ENCODE data around the gene PKD2.

Gene PKD2

DNA sequence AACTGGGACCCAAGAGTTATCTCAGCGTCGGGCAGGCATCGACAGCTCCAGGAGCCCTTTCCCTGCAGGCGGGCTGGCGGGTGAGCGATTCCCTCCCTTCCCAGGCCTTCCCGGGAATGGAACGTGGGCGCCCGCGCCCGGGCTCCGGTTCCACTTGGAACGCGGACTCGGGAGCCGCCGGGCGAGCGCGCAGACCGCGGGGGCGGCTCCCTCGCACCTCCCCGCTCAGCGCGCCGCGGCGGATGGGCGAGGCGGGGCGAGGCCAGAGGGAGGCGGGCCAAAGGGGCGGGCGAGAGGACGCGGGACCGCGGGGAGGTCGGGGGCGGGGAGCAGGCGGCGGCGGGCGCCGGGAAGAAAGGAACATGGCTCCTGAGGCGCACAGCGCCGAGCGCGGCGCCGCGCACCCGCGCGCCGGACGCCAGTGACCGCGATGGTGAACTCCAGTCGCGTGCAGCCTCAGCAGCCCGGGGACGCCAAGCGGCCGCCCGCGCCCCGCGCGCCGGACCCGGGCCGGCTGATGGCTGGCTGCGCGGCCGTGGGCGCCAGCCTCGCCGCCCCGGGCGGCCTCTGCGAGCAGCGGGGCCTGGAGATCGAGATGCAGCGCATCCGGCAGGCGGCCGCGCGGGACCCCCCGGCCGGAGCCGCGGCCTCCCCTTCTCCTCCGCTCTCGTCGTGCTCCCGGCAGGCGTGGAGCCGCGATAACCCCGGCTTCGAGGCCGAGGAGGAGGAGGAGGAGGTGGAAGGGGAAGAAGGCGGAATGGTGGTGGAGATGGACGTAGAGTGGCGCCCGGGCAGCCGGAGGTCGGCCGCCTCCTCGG, at the start of gene PKD2:
Gene PKD2, plus strand, starts transcription at position 332 of the 818 bp plus-strand sequence. Its CDS starts 99 bp downstream, at position 431.
- DNase-seq, result peak; percentile 44 to 51

GRCh38 chr4:87961993-87962392, 45.4 kb upstream of the PKD2 start:
- DNase-seq, result no peak

GRCh38 chr4:87962398-87963146, 44.9 kb upstream of the PKD2 start:
- no peak for DNase-seq

GRCh38 chr4:87965501-87965975, 41.9 kb upstream of the PKD2 start:
- no peak for DNase-seq

- DNase-seq, result no peak
Observed at GRCh38 chr4:87966095-87966496, 41.3 kb upstream of the PKD2 start.

- DNase-seq, result no peak
Observed at GRCh38 chr4:87967193-87967592, 40.2 kb upstream of the PKD2 start.

GRCh38 chr4:87970121-87970520, 37.3 kb upstream of the PKD2 start:
- DNase-seq, result no peak

- DNase-seq, result no peak
Observed at GRCh38 chr4:87971866-87972265, 35.6 kb upstream of the PKD2 start.

DNA sequence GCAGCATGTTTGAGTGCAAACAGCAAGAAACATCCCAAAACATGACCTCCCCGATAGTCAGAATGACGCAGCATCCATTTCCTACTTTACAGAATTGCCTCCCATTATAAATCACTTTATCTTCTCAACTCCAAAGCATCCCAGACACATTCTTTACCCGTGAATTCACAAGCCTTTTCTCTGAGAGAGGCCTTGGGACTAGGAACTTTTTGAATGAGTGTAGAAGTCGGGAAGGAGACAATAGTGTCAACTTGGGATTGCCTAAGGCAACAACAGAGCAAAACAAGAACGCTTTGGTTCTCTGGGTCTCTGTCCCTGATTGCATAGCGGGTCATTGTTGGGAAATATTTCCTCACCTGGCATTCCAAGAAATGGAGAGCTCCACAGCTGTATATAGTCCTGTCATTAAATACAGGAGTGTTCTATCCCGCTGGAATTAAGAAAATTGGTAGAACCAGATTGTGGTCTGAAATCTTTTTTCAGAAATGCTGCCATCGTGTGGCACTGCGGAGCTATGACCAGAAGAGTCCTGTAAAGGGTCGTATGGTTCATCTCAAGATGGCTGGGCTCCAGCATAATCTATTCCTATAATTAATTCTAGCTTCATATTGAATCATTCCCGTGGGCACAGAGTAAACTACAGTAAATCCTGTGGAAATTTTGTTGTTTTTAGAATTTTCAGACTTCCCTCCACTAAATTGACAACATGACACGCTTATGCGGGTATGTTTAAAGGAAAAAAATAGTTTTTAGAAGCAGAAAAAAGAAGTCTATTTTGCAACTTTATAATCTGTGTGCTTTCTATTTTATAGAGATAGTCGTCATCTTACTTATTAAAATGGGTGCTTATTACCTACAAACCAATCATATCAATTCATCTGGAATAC, 33.9 kb upstream of the PKD2 start:
- DNase-seq, result peak; percentile 65 to 78

- DNase-seq, result peak in 1 of 2 experiments; percentile 9
Observed at GRCh38 chr4:87974856-87975462, 32.5 kb upstream of the PKD2 start.

- peak; percentile 40 to 59 for DNase-seq
Observed at GRCh38 chr4:87975466-87975865, 32.0 kb upstream of the PKD2 start, which contains the start of gene SPP1. SPP1 (plus strand) TSS chr4:87975714; CDS start chr4:87976896, 1,182 bp downstream.

DNA sequence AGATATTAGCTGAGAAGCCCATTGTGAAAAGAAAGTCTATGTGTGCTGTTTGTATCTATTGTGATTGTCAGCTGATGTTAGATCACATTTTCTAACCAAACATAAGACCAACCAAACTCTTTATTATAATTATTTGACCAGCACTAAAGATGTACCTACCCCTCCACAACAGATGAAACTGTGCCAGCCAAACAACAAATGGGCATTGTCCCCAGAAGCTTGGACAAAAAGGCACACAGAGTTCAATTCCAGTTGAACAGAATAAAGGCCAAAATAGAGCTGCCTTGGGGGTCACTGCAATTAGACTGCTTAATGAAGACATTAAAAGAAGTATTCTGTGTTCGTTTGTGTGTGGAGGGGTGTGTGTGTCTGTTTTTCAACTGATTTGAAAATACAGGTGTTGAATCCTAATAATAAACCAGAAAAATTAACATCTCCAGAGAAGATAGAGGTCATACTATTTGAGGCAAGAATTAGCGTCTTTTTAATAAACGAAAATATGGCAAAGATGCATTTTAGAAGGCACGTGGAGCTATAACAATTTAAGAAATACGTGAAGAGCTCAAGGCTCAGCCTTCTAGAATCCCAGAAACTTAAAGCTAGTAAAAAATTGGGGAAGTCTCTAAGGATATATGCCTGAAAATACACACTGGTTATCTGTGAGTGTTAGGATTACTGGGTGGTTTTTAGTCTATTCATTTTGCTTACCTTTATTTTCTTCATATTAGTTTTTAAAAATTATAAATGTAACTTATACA, 29.7 kb upstream of the PKD2 start:
- DNase-seq, result no peak

DNA sequence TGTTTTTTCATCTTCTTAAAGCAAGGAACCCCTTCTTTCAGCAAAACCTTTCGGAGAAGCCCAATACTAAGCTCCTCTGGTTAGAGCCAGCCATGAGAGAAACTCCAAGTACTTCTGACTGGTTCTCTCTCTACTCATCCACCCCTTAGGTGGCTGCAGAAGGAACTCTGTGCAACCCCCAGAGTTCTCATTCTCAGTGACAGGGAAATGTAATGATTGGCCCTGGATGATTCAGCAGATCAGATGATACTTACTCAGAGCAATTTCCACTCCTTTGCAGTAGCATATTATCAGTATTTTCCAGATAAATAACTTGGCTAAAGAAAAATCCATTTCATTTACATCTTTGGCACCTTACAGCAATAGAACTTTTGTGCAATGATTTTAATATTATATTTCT, 28.8 kb upstream of the PKD2 start:
- DNase-seq, result no peak

- no peak for DNase-seq
Observed at GRCh38 chr4:87979810-87980209, 27.6 kb upstream of the PKD2 start.

GRCh38 chr4:87981486-87981885, 25.9 kb upstream of the PKD2 start:
- DNase-seq, result no peak

- no peak for DNase-seq
Observed at GRCh38 chr4:87982036-87982435, 25.4 kb upstream of the PKD2 start.

DNA sequence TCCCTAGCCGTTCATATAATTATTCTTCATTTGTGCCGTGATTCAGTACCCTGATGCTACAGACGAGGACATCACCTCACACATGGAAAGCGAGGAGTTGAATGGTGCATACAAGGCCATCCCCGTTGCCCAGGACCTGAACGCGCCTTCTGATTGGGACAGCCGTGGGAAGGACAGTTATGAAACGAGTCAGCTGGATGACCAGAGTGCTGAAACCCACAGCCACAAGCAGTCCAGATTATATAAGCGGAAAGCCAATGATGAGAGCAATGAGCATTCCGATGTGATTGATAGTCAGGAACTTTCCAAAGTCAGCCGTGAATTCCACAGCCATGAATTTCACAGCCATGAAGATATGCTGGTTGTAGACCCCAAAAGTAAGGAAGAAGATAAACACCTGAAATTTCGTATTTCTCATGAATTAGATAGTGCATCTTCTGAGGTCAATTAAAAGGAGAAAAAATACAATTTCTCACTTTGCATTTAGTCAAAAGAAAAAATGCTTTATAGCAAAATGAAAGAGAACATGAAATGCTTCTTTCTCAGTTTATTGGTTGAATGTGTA, 24.9 kb upstream of the PKD2 start:
- DNase-seq, result no peak

- DNase-seq, result no peak
Observed at GRCh38 chr4:87983996-87984395, 23.4 kb upstream of the PKD2 start.

DNA sequence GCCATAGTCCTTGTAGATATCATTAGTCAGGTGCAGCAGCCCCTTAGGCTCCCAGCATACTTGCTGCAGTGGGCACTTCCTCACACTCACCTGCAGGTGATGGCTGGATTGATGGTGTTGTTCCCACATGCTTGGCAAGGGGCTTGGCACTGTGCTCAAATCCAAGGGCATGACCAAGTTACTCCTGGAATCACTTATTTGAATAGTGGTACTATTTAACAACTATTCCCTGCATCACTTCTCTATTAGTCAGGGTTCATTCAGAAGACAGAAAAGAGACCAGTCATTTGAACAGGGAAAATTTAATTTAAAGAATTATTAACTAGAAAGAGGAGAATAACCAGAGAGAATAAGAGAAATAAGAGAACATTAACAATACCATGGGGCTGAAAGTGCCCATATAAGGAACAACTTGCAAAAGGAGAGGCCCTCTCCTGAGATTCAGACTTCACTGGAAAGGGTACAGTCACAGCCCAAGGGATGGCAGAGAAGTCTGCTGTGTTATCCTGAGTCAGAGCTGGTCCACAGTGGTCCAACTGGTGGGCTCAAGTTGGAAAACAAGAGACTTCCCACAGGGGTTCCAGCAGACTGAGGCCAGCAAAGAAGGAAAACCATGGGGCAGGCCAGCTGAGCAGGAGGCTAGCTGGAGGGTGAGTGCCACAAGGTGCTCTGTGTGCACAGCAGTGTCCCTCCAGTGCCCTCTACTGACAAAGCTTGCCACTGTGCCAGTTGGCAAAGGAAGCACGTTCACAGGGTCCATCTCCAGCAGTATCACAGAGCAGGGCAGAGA, 22.1 kb upstream of the PKD2 start:
- DNase-seq, result peak; percentile 52 to 63

DNA sequence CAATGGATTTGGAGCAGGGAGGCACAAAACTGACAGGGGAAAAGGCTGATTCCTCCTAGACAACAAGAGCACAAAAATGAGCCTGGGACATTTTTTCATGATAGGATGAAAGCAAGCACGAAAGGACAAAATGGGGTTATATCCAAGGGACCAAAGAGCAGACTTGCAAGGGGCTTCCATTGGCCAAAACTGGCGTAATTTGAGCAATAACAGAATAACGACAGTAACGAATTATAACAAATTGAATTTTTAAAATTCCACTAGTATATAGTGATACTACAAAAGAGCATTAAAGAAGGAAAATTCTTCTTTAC, 21.6 kb upstream of the PKD2 start:
- no peak for DNase-seq

GRCh38 chr4:87986508-87986907, 20.9 kb upstream of the PKD2 start:
- no peak for DNase-seq

All from Kasumi-1 (cell line).